ENCODE measurements around the gene DEUP1. TPM values are rescaled to one million over a fixed set of nuclear protein-coding genes. Genes with fewer than 3 reads are reported as not detected.
"Not testable (repeated sequence)": the region's sequence is repeated elsewhere in the genome, so short reads cannot be mapped to it uniquely, and the experiment has no call there.

The DEUP1 gene
- total RNA-seq, 6 donors from 2014 or later, result 1.0 to 3.1 TPM; not detected in 4

DNA sequence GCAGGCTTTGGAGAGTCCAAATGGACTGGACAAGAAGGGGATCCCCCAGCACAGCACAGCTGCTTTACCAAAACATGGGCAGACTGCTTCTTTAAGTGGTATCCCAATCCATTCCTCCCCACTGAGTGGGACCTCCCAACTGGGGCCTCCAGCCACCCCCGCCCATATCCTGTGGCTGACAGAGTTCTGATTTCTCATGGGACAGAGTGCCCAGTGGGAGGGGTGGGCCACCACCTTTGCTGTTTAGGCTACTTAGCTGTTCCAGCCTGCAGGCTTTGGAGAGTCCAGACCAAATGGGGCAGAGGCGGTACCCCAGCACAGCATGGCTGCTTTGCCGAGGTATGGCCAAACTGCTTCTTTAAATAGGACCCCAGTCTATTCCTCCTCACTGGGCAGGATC lies 26.9 kb upstream of the DEUP1 start:
- no peak overlapping the region for H3K4me3 ChIP-seq
- H3K4me1 ChIP-seq, result no peaks in the 10 kb centered on the region
- H3K27me3 ChIP-seq, result no peaks in the 10 kb centered on the region
- no peak overlapping the region for H3K27ac ChIP-seq
- ATAC-seq (ENCODE audit: low FRiP score in 2 of 2), result peak in 1 of 2 donors; percentile 34
- H3K9me3 ChIP-seq, result no peaks in the 10 kb centered on the region
- TF ChIP-seq EP300 (IDR thresholded peaks at IDR 0.05) (no peak), POLR2A (IDR thresholded peaks at IDR 0.05) (no peak), POLR2AphosphoS5 (IDR thresholded peaks at IDR 0.05) (no peak)
- TF ChIP-seq, protein P1, sequence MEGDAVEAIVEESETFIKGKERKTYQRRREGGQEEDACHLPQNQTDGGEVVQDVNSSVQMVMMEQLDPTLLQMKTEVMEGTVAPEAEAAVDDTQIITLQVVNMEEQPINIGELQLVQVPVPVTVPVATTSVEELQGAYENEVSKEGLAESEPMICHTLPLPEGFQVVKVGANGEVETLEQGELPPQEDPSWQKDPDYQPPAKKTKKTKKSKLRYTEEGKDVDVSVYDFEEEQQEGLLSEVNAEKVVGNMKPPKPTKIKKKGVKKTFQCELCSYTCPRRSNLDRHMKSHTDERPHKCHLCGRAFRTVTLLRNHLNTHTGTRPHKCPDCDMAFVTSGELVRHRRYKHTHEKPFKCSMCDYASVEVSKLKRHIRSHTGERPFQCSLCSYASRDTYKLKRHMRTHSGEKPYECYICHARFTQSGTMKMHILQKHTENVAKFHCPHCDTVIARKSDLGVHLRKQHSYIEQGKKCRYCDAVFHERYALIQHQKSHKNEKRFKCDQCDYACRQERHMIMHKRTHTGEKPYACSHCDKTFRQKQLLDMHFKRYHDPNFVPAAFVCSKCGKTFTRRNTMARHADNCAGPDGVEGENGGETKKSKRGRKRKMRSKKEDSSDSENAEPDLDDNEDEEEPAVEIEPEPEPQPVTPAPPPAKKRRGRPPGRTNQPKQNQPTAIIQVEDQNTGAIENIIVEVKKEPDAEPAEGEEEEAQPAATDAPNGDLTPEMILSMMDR (IDR thresholded peaks at IDR 0.05), result no peak
- 83 to 93% methylated on average over 2 to 3 of the region's 3 CpGs for WGBS, 2 donors
- no peaks in the 10 kb centered on the region for H3K36me3 ChIP-seq
- DNase-seq, result no peak

DNA sequence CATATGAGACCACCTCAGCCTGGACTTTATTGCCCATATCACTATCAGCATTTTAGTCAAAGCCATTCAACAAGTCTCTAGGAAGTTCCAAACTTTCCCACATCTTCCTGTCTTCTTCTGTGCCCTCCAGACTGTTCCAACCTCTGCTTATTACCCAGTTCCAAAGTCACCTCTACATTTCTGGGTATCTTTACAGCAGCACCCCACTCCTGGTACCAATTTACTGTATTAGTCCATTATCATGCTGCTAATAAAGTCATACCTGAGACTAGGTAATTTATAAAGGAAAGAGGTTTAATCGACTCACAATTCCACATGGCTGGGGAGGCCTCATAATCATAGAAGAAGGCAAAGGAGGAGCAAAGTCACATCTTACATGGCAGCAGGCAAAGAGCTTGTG lies 16.1 kb upstream of the DEUP1 start:
- not testable (repeated sequence) for DNase-seq; H3K4me1 ChIP-seq; H3K27me3 ChIP-seq; H3K27ac ChIP-seq; H3K4me3 ChIP-seq; ATAC-seq (ENCODE audit: low FRiP score in 2 of 2); H3K36me3 ChIP-seq
- H3K9me3 ChIP-seq, result peaks cover 0 to 23% (median 13%) of the 10 kb centered on the region in 4 donors
- WGBS, 2 donors, result 88 to 95% methylated on average over 1 of the region's 1 CpG

DNA sequence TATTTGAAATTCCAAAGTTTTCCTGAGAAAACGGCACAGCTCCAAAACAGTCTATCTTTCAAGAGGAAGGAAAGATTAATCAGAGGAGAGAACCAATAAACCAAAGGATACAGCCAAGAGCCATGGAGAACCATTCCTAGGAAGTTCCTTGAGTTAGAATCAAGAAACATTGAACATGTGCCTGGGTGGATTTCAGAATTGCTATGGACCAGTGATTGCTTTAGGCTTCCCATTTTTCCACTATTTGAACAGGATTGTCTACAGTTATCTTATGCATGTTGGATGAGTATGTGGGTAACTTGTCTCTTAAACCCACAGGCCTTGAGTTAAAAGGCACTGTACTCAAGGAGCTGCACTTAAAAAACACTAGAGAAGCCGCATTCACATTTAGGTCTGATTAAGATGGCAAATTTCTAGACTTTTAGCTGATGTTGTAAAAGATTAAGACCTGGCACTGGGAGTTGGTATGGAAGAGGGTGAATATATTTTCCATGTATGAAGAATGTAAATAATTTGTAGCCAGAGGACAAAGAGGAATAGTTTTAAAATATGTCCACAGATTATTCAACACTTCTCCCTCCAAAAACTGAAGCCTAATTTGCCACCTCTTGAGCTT lies 11.2 kb upstream of the DEUP1 start:
- no peak for ATAC-seq (ENCODE audit: low FRiP score in 2 of 2)
- no peaks in the 10 kb centered on the region for H3K4me1 ChIP-seq
- peaks cover 0 to 13% (median 3%) of the 10 kb centered on the region in 4 donors for H3K9me3 ChIP-seq
- no peak for DNase-seq
- WGBS, 2 donors, result 38 to 62% methylated on average over 2 of the region's 2 CpGs
- no peaks in the 10 kb centered on the region for H3K36me3 ChIP-seq
- no peak overlapping the region for H3K27ac ChIP-seq
- H3K4me3 ChIP-seq, result no peak overlapping the region
- TF ChIP-seq POLR2A (IDR thresholded peaks at IDR 0.05) (no peak), POLR2AphosphoS5 (IDR thresholded peaks at IDR 0.05) (no peak), EP300 (IDR thresholded peaks at IDR 0.05) (no peak)
- TF ChIP-seq, protein P1 (IDR thresholded peaks at IDR 0.05), result no peak
- no peaks in the 10 kb centered on the region for H3K27me3 ChIP-seq

DNA sequence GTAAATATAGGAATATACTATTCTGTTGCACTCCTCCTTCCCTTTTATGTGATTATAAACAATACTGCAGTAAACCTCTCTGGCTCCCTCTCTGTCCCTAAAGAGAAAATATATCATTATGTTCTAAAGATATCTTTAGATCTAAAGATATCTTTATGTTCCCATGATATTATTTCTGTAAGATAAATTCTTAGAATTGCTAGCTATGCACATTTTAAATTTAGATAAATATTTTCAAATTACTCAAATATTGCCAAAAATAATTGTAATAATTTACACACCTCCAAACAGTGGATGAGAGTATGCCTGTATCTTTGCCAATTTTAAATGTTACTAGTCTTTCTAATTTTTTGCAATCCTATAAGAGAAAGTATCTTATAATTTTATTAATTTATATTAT lies 10.3 kb upstream of the DEUP1 start:
- Histone ChIP-seq H3K4me3 (no peak overlapping the region), H3K36me3 (no peaks in the 10 kb centered on the region), H3K4me1 (no peaks in the 10 kb centered on the region), H3K27me3 (no peaks in the 10 kb centered on the region), H3K9me3 (peaks cover 0 to 4% (median 0%) of the 10 kb centered on the region in 4 donors), H3K27ac (no peak overlapping the region)
- TF ChIP-seq EP300 (IDR thresholded peaks at IDR 0.05), result no peak
- TF ChIP-seq, protein P1 (IDR thresholded peaks at IDR 0.05), result no peak
- TF ChIP-seq POLR2A (IDR thresholded peaks at IDR 0.05), result no peak
- no peak for DNase-seq
- no peak for ATAC-seq (ENCODE audit: low FRiP score in 2 of 2)

DNA sequence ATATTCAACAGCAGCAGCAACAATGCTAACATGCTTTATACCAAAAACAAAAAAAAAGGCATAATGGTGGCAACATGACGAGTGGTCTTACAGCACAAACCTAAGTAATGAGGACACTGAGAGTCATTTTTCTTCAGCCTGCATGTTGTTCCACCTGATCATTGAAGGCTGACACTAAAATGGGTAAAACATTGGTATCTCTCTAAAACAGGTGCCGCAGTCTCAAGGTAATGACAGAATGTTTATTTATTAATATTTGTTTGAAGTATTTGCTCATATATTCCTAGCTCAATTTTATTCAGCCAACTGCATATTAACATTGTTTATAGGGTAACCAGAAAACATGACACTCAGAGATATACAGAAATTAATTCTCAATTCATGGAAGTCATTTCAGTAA lies 8.3 kb upstream of the DEUP1 start:
- TF ChIP-seq POLR2A (IDR thresholded peaks at IDR 0.05) (no peak), POLR2AphosphoS5 (IDR thresholded peaks at IDR 0.05) (no peak)
- Histone ChIP-seq H3K27me3 (no peaks in the 10 kb centered on the region), H3K36me3 (no peaks in the 10 kb centered on the region), H3K27ac (no peak overlapping the region), H3K4me3 (no peak overlapping the region), H3K9me3 (peaks cover 0 to 3% (median 0%) of the 10 kb centered on the region in 4 donors), H3K4me1 (no peaks in the 10 kb centered on the region)
- DNase-seq (no peak), ATAC-seq (ENCODE audit: low FRiP score in 2 of 2) (no peak)
- 94 to 96% methylated on average over 2 of the region's 2 CpGs for WGBS, 2 donors

DNA sequence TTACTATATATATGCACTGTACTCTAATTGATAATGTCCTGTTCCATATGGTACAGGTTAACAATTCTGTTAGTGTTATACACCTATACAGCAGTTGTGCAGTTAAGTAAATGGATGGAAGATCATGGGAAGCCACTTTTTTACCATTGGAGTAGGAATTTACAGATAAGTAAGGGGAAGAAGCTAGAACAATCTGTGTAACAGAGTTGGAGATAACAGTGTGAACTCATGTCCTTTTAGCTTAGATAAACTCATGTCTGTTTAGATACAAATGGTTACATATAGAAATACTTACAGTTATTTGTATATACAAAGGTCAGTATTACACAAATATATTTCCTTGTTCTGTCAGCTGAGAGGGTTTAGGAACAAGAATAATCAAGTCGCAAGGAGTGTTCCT lies 6.8 kb upstream of the DEUP1 start:
- H3K27ac ChIP-seq, result no peak overlapping the region
- ATAC-seq (ENCODE audit: low FRiP score in 2 of 2), result no peak
- no peak overlapping the region for H3K4me3 ChIP-seq
- TF ChIP-seq EP300 (IDR thresholded peaks at IDR 0.05) (no peak), POLR2A (IDR thresholded peaks at IDR 0.05) (no peak), POLR2AphosphoS5 (IDR thresholded peaks at IDR 0.05) (no peak)
- TF ChIP-seq, protein P1 (IDR thresholded peaks at IDR 0.05), result no peak
- no peaks in the 10 kb centered on the region for H3K4me1 ChIP-seq
- DNase-seq, result no peak
- 75% methylated on average over 1 of the region's 1 CpG for WGBS, 2 donors
- no peaks in the 10 kb centered on the region for H3K27me3 ChIP-seq
- no peaks in the 10 kb centered on the region for H3K36me3 ChIP-seq
- peaks cover 0 to 3% (median 0%) of the 10 kb centered on the region in 4 donors for H3K9me3 ChIP-seq
